GDM1 (cell line): ENCODE data around the gene MARVELD3.
"Not testable (repeated sequence)": the region's sequence is repeated elsewhere in the genome, so short reads cannot be mapped to it uniquely, and the experiment has no call there.

Experiments used
- DNase-seq: peaks from one replicate; lab custom pipeline; 2025; lab: John Stamatoyannopoulos, UW

Gene MARVELD3, protein sequence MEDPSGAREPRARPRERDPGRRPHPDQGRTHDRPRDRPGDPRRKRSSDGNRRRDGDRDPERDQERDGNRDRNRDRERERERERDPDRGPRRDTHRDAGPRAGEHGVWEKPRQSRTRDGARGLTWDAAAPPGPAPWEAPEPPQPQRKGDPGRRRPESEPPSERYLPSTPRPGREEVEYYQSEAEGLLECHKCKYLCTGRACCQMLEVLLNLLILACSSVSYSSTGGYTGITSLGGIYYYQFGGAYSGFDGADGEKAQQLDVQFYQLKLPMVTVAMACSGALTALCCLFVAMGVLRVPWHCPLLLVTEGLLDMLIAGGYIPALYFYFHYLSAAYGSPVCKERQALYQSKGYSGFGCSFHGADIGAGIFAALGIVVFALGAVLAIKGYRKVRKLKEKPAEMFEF

DNA sequence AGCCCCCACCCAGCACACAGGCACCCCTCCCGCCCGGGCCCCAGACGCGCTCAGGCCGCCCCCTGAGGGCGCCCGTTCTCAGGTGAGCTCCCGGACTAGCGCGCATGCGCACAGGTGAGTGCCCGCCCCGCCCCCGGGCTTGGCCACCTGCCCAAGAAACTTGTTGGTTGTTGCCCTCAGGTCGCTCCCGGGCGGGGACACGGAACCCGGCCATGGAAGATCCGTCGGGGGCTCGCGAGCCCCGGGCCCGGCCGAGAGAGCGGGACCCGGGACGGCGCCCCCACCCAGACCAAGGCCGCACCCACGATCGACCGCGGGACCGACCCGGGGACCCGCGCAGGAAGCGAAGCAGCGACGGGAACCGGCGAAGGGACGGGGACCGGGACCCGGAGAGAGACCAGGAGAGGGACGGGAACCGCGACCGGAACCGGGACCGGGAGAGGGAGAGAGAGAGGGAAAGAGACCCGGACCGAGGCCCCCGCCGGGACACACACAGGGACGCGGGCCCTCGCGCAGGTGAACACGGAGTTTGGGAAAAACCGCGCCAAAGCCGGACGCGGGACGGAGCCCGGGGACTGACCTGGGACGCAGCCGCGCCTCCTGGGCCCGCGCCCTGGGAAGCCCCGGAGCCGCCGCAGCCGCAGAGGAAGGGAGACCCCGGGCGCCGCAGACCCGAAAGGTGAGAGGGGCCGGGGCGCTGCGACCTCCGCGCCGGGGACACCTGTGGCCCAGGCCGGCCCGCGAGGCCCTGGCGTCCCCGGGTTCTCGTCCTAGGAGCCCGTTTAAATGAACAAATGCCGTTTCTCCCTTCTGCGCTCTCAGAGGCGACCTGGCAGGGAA, at the start of gene MARVELD3:
TSS of gene MARVELD3 (plus strand) at position 167 of the 840 bp plus-strand sequence. CDS start at position 213, 46 bp downstream.
- DNase-seq, result no peak

DNA sequence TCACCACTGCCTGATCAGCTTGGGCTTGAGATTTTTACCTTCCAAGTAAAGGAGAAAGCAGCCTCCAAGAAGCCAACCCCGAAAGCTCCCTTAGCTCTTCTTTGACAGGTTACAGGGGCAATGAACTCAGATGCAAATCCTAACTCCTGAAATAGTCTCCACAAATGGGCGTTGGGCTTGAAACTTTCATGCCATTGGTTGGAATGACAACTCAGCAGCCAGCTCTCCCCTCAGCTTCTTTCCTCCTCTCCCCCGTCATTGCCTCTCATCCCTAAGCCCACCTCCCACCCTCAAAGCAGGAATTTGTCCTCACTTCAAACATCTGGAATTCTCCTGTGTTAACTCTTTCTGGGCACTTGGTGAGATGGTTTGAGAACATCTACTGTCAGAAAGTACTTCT, 49.0 kb upstream of the MARVELD3 start, which contains the start of gene TAT:
TSS of gene TAT (minus strand) at position 122 of the 400 bp plus-strand sequence. CDS start 677 bp downstream, outside the sequence.
- DNase-seq, result no peak

DNA sequence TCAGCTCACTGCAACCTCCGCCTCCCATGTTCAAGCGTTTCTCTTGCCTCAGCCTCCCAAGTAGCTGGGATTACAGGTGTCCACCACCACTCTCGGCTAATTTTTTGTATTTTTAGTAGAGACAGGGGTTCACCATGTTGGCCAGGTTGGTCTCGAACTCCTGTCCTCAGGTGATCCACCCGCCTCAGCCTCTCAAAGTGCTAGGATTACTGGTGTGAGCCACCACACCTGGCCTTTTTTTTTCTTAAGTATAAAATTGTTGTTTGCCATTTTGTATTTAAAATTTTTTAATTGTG, 43.5 kb upstream of the MARVELD3 start:
- DNase-seq, result not testable (repeated sequence)

DNA sequence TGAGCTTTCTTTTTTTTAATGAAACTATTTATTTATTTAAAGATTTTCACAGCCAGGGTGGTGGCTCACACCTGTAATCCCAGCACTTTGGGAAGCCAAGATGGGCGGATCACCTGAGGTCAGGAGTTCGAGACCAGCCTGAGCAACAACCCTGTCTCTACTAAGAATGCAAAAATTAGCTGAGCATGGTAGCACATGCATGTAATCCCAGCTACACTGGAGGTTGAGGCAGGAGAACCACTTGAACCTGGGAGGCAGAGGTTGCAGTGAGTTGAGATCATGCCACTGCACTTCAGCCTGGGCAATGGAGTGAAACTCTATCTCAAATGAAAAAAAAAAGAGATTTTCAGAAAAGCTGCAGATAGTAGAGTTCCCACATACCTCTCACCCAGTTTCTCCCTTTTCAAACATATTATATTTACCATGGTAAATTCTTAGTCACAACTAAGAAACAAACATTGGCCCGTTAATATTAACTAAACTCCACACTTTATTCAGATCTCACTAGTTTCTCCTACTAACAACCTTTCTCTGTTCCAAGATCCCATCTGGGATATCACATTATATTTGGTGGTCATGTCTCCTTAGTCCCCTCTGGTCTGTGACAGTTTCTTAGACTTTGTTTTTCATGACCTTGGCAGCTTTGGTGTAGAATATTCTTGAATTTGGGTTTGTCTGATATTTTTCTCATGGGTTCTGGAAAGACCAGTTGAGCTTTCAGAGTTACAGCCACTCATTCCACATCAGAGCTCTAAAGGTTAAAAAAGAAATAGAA, 41.3 kb upstream of the MARVELD3 start:
- DNase-seq, result no peak

DNA sequence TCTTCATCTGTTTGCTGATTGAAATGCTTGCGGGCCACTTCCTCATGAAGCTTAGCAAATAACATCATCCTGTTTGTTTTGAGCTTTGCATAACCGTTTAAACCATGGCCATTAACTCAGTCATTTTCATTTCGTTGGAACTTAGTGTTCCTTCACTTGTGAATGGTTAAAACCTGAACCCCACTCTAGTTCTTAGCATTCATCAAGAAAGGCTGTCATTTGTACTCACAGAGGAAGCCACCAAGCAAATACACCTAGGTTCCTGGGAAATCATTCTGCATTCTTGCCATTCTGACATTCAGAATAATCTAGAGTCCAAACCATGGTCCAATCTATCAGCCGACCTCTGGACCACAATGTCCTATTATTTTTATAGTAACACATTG, 40.7 kb upstream of the MARVELD3 start:
- no peak for DNase-seq

DNA sequence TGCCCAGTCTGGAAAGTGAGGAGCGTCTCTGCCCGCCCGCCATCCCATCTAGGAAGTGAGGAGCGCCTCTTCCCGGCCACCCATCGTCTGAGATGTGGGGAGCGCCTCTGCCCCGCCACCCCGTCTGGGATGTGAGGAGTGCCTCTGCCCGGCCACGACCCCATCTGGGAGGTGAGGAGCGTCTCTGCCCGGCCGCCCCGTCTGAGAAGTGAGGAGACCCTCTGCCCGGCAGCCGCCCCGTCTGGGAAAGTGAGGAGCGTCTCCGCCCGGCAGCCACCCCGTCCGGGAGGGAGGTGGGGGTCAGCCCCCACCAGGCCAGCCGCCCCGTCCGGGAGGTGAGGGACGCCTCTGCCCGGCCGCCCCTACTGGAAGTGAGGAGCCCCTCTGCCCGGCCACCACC, 36.6 kb upstream of the MARVELD3 start:
- DNase-seq, result not testable (repeated sequence)

DNA sequence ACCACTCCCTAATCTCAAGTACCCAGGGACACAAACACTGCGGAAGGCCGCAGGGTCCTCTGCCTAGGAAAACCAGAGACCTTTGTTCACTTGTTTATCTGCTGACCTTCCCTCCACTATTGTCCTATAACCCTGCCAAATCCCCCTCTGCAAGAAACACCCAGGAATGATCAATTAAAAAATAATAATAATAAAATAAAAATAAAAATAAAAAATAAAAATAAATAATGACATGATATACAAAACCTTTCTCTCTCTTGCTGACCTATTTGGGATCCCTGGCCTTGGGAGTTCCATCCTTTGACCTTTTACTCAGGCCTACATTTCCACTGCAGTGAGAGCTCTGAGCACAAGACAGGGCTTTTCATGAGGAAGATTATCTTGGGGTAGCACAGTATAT, 35.9 kb upstream of the MARVELD3 start:
- not testable (repeated sequence) for DNase-seq

DNA sequence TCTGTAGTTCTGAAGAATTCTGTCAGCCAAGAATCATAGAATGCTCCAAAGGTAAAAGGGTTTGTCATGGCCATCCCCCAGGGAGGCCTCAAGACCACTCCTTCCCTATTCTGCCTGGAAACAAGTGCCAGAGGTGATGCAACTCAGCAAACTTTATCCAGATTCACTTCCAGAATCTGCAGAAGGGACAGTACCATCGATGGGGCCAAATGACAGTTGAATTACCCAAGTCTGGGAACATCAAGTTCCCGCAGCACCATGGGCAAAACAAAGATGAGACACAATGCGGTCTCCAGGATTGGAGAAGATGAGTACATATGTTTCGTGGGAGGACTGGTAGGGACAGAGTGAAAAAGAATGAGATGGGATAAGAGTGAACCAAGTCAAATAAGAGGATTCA, 35.4 kb upstream of the MARVELD3 start:
- no peak for DNase-seq

DNA sequence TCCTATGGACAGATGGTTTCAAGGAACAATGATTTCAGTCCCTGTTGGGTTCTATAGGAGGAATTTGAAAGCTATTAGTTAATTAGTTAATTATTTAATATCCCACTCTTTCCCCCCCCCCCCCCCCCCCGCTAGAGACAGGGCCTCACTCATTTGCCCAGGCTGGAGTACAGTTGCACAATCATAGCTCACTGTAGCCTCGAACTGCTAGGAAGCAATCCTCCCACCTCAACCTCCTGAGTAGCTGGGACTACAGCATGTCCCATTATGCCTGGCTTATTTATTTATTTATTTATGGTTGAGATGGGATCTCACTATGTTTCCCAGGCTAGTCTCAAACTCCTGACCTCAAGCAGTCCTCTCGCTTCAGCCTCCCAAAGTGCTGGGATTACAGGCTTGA, 34.1 kb upstream of the MARVELD3 start:
- DNase-seq, result no peak

DNA sequence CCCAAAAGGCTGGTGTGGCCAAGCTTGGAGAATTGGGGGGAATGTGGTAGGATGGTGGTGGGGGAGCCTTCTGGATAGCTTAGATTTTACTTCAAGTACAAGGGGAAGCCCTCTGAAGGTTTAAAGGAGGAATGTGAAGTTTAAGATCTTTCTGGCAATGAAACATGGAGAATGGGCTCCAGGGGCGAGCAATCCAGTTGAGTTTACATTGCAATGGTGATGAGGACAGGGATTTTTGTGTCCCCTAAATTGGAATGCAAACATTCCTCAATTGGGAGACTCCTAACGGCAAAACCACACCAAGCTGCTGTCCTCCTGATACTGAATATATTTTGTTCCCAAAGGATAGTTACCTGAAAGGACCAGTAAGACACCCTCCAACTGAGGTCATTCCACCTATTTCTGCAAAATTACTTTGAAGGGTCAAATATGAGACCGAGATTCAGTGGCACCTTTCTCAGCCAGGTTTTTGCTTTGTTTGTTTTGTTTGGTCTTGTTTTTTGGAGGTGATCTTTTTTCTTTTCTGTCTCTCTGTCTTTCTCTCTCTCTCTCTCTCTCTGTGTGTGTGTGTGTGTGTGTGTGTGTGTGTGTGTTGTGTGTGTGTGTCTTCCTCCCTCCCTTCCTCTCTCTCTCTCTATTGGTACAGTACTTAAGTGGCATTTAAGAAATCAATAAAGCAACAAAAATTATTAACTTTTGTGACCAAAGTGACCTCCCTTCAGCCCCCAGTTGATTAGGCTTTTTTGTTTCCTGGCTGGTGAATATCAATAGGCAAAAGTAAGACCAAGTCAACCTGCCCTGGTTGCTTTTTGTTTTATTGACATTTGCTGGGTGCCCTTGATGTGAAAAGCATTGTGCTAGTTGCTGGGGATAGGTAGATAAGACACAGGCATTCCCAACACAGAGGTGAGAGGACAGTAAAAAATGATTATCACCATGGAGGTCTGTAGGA, 32.7 kb upstream of the MARVELD3 start:
- no peak for DNase-seq

DNA sequence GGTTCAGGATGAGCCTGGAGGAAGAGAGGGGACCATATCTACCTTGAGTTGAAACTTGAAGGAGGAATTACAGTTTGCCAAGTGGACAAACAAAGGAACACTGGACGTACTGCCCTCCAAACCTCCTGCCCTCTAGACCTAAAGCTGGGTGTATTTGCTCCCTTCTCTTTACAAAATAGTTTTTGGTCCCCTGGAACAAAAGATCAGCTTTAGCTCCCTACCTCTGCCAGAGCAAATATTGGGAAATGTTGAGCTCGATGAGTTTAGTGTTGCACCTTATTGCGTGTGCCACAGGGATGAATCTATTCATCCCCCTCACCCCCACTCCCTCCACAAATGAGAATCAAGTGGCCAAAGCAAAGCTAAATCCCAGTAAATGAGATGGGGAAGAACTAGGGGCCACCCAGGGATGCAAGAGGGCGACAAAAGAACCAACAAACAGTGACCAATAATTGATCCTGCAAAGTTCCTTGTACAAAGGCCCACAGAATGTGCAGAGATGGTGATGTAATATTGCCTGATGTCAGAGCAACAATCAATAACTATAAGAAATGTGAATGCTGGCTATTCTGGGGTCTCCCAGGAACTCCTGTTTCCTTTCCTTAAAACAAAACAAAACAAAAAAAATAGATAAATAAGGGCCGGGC, 31.9 kb upstream of the MARVELD3 start:
- no peak for DNase-seq

DNA sequence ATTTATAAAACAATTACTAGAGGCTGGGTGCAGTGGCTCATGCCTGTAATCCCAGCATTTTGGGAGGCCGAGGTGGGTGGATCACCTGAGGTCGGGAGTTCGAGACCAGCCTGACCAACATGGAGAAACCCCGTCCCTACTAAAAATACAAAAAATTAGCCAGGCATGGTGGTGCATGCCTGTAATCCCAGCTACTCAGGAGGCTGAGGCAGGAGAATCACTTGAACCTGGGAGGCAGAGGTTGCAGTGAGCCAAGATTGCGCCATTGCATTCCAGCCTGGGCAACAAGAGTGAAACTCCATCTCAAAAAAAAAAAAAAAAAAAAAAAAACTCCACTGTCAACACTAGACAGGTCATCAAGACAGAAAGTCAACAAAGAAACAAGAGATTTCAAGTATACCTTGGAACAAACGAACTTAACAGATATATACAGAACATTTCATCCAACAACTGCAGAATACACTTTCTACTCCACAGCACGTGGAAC, 30.6 kb upstream of the MARVELD3 start:
- not testable (repeated sequence) for DNase-seq

DNA sequence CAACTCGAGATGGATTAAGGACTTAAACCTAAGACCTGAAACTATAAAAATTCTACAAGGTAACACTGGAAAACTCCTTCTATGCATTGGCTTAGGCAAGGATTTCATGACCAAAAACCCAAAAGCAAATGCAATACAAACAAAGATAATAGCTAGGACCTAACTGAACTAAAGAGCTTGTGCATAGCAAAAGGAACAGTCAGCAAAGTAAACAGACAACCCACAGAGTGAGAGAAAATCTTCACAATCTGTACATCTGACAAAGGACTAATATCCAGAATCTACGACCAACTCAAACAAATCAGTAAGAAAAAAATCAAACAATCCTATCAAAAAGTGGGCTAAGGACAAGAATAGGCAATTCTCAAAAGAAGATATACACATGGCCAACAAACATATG, 27.6 kb upstream of the MARVELD3 start:
- DNase-seq, result not testable (repeated sequence)

DNA sequence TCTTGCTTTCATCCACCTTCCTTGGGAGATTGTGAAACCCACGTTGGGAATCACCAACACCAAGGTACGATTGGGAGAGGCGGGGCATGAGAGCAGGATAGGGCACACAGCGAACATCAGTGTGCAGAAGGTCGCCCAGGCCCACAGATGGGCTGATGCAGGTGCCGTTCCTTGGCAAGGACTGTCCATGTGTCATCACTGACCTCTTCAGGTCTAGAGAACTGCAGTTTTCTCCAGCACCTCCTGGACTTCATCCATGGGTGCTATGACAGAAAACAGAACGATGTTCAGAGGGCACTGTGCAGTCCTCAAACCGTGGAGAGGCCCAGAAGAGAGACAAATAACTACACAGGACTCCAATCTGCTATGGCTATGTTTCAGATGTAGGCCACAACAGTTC, 25.2 kb upstream of the MARVELD3 start:
- DNase-seq, result no peak

DNA sequence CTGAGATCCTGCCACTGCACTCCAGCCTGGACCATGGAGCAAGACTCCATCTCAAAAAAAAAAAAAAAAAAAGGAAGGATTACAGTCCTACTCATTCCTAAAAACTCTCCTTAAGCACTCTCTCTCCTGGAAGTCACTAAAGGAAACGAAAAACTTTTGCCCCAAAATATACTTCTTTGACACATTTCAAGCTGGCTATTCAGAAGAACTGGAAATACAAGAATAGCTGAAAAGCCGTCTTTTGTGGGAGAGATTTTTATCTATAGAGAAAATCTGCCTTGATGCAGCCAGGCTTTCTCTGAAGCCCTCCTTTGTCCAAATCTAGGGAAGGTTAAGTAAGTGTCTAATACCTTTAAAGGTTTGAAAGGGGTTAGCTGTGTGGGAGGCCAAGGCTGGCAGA, 16.9 kb upstream of the MARVELD3 start:
- no peak for DNase-seq

DNA sequence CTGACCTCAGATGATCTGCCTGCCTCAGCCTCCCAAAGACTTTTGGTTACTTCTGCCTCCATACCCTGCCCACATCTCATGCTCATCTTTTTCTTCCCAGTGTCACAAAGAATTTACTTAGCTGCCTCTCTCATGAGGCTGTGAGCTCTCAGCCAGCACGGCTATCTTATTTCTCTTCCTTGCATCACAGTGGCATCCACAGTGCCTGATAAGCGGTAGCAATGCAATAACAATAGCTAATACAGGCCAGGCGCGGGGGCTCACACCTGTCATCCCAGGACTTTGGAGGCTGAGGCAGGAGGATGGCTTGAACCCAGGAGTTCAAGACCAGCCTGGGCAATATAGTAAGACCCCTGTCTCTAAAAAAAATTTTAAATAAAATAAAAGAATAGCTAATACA, 15.5 kb upstream of the MARVELD3 start:
- DNase-seq, result no peak

DNA sequence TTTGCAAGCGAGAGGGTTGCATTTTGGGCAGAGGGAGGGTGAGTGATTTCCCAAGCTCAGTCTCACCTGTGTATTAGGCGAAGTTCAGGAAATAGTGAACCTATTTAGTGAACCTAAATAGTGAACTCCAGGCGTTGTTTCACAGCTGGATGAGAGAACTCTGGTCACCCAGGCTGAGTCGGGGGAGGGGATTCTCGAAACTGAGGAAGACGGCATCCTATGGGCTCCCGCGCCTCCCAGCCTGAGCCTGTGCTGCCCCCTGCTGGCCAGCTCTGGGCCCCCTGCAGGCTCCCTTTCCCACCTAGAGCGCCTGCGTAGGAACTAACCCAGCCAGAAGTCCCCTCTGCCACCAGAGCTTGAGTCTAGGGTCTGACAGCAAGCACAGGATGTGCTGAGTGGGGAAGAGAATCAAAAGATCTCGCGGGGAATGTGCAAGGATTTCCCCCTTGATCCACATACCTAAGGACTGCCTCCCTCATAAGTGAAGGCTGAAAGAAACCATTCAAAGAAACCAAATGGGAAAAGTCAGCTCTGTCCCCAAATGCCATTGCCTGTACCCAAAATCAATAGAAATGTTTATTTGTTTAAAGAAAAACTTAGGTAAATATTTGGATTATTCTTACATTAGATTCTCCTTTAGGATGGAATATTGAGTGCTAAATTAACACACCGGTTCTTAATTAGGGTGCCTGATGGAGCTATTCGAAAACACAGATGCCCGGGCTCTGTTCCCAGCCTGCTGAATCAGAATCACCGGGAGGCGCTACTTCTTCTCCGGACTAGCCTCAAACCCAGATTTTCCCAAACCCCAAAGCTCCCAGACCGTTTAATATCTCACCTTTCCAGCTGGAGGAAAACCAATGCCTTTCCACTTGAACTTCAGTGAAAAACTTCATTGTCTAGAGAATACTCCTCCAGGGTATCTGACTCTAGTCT, 14.8 kb upstream of the MARVELD3 start:
- peak; percentile 21 for DNase-seq

DNA sequence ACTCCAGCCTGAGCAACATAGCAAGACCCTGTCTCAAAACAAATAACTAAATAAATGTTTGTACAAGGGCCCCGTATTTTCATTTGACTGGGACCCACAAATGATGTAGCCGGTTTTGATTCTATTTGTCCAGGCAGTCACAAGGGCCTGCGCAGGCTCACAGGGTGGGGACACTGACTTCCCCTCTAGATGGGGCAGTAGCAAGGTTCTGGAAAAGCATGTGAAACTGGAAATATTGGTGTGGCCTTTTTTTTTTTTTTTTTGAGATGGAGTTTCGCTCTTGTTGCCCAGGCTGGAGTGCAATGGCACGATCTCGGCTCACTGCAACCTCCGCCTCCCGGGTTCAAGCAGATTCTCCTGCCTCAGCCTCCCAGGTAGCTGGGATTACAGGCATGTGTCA, 11.0 kb upstream of the MARVELD3 start:
- not testable (repeated sequence) for DNase-seq

DNA sequence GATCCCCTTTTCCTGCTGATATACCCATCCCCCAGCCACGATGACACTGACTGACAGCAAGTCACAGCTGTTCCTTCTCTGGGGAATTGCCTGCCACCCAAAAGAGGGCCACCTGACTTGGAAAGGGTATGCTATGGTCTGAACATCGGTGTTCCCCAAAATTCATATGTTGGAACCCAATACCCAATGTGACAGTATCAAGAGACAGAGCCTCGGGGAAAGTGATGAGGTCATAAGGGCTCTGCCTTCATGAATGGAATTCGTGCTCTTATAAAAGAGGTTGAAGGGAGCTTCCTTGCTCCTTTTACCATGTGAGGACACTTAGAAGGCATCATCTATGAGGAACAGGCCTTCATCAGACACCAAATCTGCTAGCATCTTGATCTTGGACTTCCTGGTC, 7.6 kb upstream of the MARVELD3 start:
- DNase-seq, result no peak
